Endothelial cell (in vitro differentiated cells): ENCODE results near the gene MPP7. TPM values are rescaled to one million over a fixed set of nuclear protein-coding genes. Genes with fewer than 3 reads are reported as not detected.

Experiments used
- DNase-seq: peaks from one replicate; pipeline ENCODE4 v3.0.0; 2021; ENCODE audit warnings: low spot score
- H3K27ac Mint-ChIP-seq: one replicate; pipeline ENCODE4 v1.8.0; 2021; ENCODE audit warnings: mixed read lengths, inconsistent platforms; ENCODE audit not compliant: unreplicated experiment
- H3K27me3 Mint-ChIP-seq: one replicate; pipeline ENCODE4 v1.8.0; 2021; ENCODE audit warnings: mild to moderate bottlenecking, moderate library complexity, mixed read lengths, inconsistent platforms; ENCODE audit not compliant: unreplicated experiment
- H3K36me3 Mint-ChIP-seq: one replicate; pipeline ENCODE4 v1.8.0; 2021; ENCODE audit warnings: mild to moderate bottlenecking, low read depth, mixed read lengths, inconsistent platforms; ENCODE audit not compliant: unreplicated experiment
- H3K4me1 Mint-ChIP-seq: one replicate; pipeline ENCODE4 v1.8.0; 2021; ENCODE audit warnings: mild to moderate bottlenecking, mixed read lengths, inconsistent platforms; ENCODE audit not compliant: unreplicated experiment
- H3K4me3 Mint-ChIP-seq: one replicate; pipeline ENCODE4 v1.8.0; 2021; ENCODE audit warnings: mild to moderate bottlenecking, mixed read lengths, inconsistent platforms; ENCODE audit not compliant: unreplicated experiment
- H3K9me3 Mint-ChIP-seq: one replicate; pipeline ENCODE4 v1.8.0; 2021; ENCODE audit warnings: mixed read lengths, inconsistent platforms; ENCODE audit not compliant: unreplicated experiment
- total RNA-seq: library from RNA; stranded (reverse); fragmentation: NEBNext Ultra II Directional; extraction: Animal tissue kit (Norgen Biotek cat#: 25700); gene quantifications from one replicate; pipeline ENCODE4 v1.2.1, GENCODE V29; 2021; ENCODE audit not compliant: unreplicated experiment
- TF ChIP-seq, protein P1 (sequence below): fragments of 200-600 bp; sonication (generic); IDR thresholded peaks from one replicate; pipeline ENCODE4 v1.5.0; 2021; ENCODE audit warnings: antibody characterized with exemption; ENCODE audit not compliant: unreplicated experiment

The MPP7 gene
- total RNA-seq, 1 donor from 2014 or later = 1.4 TPM

DNA sequence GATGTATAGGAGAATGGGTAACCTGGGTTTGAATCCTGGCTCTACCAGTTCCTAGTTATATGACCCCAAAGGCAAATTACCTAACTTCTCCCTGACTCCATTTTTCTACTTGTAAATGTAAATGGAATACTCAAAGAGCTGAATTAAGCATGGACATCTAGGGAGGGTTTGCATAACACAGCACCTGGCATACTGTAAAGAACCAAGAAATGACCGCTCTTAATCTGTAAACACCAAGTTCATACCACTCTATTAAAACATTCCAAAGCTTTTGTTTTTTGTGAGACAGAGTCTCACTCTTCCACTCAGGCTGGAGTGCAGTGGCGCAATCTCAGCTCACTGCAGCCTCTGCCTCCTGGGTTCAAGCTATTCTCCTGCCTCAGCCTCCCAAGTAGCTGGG lies 19.6 kb downstream of the MPP7 start:
- no peak overlapping the region for H3K4me3 Mint-ChIP-seq
- no peaks in the 10 kb centered on the region for H3K27me3 Mint-ChIP-seq

DNA sequence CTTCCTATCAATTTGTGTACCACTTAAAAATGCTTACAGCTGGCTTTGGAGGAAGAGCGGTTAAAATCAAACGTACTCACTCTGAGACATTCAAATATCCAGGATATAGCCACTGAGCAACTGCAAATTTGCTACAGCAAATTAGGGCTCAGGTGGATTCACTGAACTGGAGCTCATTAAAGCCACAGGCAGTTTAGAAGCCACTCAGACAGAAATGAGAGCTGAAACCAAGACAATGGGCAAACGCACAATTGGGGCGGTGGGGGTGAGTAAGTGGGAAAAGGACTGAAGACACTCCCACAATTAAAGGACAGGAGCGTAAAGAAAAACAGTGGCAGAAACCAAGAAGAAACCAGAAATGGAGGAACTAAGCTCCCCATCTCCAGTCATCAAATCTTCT lies 20.5 kb downstream of the MPP7 start:
- H3K4me1 Mint-ChIP-seq = peaks cover 21% of the 10 kb centered on the region
- no peaks in the 10 kb centered on the region for H3K9me3 Mint-ChIP-seq
- no peak overlapping the region for H3K27ac Mint-ChIP-seq
- TF ChIP-seq, protein P1, sequence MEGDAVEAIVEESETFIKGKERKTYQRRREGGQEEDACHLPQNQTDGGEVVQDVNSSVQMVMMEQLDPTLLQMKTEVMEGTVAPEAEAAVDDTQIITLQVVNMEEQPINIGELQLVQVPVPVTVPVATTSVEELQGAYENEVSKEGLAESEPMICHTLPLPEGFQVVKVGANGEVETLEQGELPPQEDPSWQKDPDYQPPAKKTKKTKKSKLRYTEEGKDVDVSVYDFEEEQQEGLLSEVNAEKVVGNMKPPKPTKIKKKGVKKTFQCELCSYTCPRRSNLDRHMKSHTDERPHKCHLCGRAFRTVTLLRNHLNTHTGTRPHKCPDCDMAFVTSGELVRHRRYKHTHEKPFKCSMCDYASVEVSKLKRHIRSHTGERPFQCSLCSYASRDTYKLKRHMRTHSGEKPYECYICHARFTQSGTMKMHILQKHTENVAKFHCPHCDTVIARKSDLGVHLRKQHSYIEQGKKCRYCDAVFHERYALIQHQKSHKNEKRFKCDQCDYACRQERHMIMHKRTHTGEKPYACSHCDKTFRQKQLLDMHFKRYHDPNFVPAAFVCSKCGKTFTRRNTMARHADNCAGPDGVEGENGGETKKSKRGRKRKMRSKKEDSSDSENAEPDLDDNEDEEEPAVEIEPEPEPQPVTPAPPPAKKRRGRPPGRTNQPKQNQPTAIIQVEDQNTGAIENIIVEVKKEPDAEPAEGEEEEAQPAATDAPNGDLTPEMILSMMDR = no peak
- H3K27me3 Mint-ChIP-seq = no peaks in the 10 kb centered on the region
- DNase-seq = no peak
- H3K36me3 Mint-ChIP-seq = no peaks in the 10 kb centered on the region
- no peak overlapping the region for H3K4me3 Mint-ChIP-seq

More for the DNA sequence above, 19.6 kb downstream of the MPP7 start:
- DNase-seq = no peak
- no peak overlapping the region for H3K27ac Mint-ChIP-seq
- no peaks in the 10 kb centered on the region for H3K36me3 Mint-ChIP-seq
- H3K4me1 Mint-ChIP-seq = peaks cover 21% of the 10 kb centered on the region
- H3K9me3 Mint-ChIP-seq = no peaks in the 10 kb centered on the region
- TF ChIP-seq, protein P1 = no peak

DNA sequence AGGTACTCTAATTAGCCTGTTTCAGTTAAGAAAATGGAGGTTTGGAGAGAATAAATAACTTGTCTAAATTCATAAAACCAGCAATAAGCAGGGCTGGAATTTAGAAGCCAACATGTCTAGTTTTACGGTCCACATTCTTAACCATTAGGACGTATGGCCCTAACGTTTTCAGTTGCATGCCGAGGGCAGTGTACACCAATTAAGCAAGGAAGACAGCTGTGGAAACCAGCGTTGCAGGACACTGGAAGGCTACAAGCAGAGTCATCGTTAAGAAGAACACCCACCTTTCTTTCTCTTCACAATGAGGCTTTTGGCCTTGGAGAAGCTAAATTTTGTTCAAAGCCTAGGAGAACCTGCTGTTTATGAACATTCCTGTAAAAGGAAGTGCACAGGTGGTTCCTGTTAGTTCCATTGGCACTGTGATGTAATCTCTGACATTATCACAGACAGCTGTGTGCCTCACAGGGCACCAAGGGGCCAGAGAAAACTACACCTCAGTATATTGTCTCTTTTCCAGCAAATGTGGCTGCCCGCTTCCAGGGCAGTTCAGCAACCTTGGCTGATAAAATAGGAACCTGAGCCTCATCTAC lies 21.0 kb downstream of the MPP7 start:
- no peaks in the 10 kb centered on the region for H3K36me3 Mint-ChIP-seq
- no peak overlapping the region for H3K4me3 Mint-ChIP-seq
- peaks cover 21% of the 10 kb centered on the region for H3K4me1 Mint-ChIP-seq
- H3K27ac Mint-ChIP-seq = no peak overlapping the region
- H3K27me3 Mint-ChIP-seq = no peaks in the 10 kb centered on the region
- H3K9me3 Mint-ChIP-seq = no peaks in the 10 kb centered on the region
- no peak for DNase-seq
- TF ChIP-seq, protein P1 = no peak

DNA sequence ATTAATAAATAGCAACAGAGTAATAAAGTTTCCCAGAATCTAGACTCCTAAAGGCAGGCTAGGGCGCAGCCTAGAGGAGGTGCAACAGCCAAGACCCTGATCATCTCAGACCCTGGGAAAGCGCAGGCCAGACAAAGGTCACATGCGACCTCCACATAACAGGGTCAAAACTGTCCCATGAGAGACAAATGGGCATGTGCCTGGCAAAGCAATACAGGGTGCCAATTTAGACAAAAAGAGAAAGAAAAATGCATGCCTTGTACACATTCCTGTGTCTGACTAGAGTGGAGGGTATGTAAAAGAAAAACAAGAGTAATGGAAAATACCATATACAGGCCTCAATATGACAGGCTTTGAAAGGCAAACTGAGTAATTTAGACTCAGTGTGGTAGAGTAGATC lies 22.2 kb downstream of the MPP7 start:
- Mint-ChIP-seq H3K27me3 (no peaks in the 10 kb centered on the region), H3K27ac (no peak overlapping the region), H3K9me3 (no peaks in the 10 kb centered on the region), H3K36me3 (no peaks in the 10 kb centered on the region), H3K4me1 (peaks cover 21% of the 10 kb centered on the region), H3K4me3 (no peak overlapping the region)
- TF ChIP-seq, protein P1 = no peak
- no peak for DNase-seq

DNA sequence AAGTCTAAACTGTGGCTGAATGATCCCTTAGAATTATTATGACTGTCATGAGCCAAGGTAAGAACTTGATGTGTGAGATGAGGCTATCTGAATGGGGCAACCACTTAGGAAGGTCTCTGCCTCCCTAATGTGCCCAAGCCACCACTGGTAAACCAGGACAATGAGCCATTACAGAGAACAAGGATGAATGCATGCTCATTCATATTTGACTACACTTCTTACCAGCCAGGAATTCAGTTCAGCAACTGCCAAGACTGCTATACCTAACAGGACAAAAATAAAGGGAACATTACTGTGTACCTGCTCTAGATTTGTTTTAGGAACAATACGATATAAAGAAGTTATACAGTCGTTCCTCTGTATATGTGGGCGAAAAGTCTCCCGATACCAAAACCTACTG lies 23.0 kb downstream of the MPP7 start:
- Mint-ChIP-seq H3K9me3 (no peaks in the 10 kb centered on the region), H3K36me3 (no peaks in the 10 kb centered on the region), H3K4me3 (no peak overlapping the region), H3K4me1 (peaks cover 21% of the 10 kb centered on the region), H3K27ac (no peak overlapping the region), H3K27me3 (no peaks in the 10 kb centered on the region)
- TF ChIP-seq, protein P1 = no peak
- DNase-seq = no peak
